ENCODE measurements around the gene CPHXL2.

CPHXL2 gene

DNA sequence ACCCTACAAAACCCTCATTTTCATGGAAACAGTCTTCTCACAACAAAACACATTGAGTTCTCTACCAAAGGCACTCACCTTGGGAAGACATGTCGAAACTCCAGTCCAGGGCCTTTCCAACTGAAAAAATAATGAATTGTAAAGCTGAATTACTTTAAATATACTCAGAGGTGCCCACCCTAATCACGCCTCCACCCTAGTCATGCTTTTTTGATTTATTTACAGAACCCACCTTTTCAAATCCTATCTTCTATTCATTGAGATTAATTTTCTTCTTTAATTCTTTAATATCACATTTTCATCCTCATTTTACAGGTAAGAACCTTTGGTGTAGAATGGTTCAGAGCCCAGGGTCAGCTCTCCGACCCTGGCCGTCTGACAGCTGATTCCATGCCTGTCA is at the start of gene CPHXL2:
Gene CPHXL2, minus strand, starts transcription at position 101 of the 400 bp plus-strand sequence. Its CDS starts 10 bp downstream, at position 91.
- no peak for DNase-seq

DNA sequence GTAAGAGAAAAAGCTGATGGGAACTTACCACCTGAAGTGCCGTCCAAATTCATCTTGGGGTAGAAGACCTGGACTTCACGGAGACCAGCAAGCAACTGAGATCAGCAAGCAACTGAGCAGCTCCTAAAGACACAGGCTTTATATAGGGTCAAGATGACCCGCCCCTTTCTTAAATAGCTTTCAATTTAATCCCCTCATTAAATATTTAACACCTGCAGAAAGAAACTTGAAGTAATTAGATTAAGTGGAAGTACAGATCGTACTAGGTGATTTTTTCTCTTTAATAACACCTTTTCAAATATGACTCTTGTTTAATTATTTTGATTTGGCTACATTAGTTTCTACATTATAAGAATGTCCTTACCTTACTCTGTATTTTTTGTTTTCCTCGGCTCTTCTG is 49.6 kb upstream of the CPHXL2 start, which contains the start of gene CPHXL:
Gene CPHXL, minus strand, starts transcription at position 101 of the 400 bp plus-strand sequence. Its CDS starts 48 bp downstream, at position 53.
- no peak for DNase-seq

DNA sequence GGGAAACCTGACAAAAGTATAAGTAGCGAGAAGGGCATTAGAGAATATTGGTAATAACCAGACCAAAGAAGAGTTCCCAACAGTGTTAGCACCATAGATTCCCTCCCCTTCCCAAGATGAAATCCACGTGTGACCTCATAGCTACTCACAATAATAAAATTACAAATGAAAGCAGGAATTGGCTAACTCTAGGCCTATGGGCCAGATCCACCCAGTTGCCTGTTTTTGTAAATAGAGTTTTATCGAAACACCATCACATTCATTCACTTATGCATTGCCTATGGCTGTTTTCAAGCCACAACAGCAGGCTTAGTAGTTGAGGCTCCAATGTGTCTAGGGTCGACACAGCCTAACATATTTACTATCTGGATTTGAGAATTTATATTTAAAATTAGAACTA is 41.6 kb upstream of the CPHXL2 start:
- DNase-seq, result no peak

DNA sequence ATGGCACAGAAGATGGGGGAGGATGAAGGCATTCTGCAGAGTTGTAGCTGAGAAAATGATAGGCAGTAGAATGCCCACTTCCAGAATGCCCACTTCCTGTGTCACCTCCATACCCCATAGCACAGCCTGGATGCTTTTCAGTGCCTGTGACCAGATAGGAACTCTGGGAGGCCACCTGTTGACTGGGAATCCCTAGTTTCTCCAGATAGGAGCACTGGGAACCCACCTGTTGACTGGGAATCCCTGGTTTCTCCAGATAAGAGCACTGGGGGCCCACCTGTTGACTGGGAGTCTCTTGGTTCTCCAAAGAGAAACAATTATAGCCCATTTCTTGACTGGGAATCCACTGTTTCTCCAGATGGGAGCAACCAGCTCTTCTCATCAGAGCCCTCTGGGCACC is 37.9 kb upstream of the CPHXL2 start:
- DNase-seq, result no peak

DNA sequence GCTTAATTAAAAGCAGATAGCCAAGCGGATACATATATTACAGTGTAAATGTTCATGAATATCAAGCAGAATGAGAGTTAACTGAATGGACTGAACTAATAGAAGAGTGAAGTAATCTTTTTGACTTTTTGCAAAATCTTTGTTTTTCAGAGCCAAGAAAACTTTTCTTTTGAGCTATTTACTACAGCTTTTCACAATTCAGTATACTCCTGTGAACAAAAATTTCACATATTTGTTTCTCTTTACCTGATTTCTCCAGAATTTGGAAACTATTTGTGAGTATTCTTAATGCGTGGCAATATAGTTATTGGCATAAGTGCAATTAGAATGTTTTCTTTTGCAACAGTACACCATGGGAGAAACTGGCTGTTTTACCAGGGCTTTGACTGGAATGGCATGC is 33.5 kb upstream of the CPHXL2 start:
- DNase-seq, result no peak

DNA sequence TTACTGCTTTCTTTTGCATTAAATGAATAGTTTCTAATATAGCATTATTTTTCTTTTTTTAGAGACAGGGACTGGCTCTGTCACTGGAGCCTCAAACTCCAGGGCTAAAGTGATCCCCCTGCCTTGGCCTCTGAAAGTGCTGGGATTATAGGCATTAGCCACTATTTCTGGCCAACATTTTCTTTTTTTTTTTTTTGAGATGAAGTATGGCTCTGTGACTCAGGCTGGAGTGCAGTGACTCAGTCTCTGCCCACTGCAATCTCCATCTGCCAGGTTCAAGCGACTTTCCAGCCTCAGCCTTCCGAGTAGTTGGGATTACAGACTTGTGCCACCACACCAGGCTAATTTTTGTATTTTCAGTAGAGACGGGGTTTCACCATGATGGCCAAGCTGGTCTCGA is 26.5 kb upstream of the CPHXL2 start:
- DNase-seq, result no peak

DNA sequence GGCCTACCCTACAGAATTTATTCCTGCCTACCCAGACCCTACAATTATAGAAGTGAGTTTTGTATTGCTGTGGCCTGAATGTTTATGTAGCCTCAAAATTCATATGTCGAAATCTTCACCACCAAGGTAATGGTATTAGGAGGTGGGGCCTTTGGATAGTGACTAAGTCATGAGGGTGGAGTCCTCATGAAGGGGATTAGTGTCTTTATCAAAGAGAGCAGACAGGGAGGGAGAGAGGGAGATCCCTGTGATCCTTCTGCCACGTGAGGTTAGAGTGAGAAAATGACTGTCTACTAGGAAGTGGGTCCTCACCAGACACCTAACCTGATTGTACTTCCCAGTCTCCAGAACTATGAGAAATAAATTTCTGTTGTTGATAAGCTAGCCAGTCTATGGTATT is 25.4 kb upstream of the CPHXL2 start:
- DNase-seq, result no peak

DNA sequence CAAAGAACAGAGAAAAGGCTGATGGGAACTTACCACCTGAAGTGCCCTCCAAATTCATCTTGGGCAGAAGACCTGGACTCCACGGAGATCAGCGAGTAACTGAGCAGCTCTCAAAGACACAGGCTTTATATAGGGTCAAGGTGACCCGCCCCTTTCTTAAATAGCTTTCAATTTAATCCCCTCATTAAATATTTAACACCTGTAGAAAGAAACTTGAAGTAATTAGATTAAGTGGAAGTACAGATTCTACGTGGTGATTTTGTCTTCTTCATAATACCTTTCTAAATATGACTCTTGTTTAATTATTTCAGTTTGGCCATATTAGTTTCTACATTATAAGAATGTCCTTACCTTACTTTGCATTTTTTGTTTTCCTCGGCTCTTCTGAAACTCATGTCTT is 24.6 kb upstream of the CPHXL2 start, which contains the start of gene DUXB:
Gene DUXB, minus strand, starts transcription at position 101 of the 400 bp plus-strand sequence. Its CDS starts 43 bp downstream, at position 58.
- no peak for DNase-seq

DNA sequence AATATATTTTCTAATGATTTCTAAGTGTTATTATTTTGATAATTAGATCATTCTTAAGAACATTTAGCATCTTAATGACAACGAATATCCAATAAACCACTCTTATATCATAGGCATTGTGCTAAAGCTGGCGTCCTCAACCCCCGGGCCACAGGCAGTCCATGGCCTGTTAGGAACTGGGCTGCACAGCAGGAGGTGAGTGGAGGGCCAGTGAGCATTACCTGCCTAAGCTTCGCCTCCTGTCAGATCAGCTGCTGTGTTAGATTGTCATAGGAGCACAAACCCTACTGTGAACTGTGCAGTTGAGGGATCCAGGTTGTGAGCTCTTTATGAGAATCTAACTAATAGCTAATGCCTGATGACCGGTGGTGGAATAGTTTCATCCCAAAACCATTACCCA is 20.8 kb upstream of the CPHXL2 start:
- no peak for DNase-seq

DNA sequence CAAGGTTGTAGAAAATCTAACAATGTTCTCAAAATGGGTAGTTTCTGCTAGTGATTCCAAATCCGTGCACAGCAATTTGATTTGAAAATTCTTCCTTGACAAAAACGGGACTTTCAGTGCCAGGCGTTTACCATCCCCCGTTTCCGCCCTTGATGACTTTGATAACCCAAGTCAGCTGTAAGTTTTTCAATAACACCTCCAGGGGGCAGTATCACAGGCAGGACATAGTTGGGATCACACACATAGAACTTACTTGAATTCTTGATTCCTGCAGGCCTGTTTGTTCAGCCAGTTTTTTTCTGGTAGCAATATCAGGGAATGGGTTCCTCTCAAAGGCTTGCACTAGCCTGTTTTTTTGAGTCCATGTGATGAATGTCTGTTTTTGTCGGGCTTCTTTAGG is 18.9 kb upstream of the CPHXL2 start:
- no peak for DNase-seq

DNA sequence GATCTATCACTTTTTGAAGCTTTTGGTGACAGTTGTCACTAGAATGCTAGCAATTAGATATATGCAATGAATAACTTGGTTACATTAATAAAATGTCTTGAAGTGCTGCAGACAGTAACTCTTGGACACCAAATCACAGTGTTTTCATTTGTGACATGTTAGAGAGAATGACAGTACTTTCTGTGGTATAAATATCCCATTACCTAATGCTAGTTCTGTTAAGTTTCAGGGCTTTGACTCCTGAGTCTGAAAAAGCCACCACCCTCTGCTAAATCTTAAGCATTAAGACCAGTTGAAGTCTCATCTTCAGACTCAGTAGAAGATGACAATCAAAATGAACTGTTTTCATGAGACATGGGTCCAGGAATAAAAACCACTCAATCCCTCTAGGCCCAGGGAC is 10.6 kb upstream of the CPHXL2 start:
- no peak for DNase-seq

DNA sequence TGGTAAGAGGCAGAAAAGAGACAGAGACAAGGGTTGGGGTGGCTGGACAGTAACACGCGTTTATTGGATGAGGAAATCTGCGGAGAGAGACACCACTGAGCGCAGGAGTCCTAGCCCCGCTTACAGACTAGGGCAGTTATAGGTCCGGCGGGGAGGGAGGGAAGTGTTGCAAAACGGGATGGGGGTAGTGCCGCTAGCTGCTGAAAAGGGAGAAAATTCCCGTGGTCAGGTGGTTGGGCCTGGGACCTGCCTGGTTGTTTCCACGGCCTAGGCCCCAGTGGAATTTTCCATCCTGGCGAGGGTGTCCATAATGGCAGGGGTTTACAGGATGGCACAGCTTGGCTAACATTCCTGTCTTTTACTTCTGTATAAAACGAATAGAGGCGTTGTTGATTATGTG is 5.5 kb upstream of the CPHXL2 start:
- no peak for DNase-seq

DNA sequence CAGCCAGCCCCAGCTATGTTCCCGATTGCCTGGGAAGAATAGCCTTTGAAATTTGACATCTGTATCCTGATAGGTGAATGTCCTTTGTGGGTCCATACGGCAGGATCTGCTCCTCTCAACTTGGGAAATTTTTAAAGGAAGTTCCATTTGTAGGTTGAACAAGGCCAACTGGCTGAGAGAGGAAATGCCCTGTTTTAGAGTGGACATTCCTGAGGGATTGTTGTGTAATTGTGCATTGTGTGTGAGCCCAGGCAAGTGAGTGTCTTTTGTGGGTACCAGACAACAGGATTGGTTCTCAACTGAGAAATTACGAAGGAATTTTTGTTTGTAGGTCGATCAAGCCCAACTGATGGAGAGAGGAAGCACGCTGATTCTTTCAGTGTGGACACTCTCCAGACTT is 2.6 kb upstream of the CPHXL2 start:
- no peak for DNase-seq

DNA sequence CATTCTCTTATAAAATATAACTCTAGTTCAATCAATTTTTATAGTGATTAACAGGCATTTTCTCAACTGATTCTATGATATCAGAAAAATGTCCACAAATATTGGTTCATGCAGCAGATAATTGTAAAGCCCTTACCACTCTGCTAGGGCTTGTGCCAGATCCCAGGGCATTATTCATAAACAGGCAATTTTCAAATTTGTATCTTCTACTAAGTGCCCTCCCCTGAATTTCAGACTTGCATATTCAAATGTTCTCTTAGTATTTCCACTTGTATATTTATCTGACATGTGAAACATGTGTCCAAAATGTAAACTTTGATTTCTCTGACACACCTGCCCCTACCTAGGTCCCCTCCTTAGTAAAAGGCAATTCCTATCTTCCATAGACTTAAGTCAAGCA is 9.3 kb downstream of the CPHXL2 start:
- DNase-seq, result no peak

DNA sequence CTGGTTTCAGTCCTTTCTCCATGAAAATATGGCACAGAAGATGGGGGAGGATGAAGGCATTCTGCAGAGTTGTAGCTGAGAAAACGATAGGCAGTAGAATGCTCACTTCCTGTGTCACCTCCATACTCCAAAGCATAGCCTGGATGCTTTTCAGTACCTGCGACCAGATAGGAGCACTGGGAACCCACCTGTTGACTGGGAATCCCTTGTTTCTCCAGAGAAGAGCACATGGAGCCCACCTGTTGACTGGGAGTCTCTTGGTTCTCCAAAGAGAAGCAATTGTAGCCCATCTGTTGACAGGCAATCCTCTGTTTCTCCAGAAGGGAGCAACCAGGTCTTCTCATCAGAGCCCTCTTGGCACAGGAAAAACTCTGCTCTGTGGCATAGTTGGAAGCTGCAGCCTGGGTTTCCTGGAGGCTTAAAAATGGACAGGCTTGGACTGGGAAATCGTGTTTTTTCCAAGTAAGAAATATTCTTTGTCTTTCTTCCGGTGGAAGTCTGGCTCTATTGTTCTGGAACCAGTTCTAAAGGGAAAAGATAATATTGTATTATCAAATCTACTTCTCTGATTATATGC is 16.0 kb downstream of the CPHXL2 start:
- DNase-seq, result no peak

DNA sequence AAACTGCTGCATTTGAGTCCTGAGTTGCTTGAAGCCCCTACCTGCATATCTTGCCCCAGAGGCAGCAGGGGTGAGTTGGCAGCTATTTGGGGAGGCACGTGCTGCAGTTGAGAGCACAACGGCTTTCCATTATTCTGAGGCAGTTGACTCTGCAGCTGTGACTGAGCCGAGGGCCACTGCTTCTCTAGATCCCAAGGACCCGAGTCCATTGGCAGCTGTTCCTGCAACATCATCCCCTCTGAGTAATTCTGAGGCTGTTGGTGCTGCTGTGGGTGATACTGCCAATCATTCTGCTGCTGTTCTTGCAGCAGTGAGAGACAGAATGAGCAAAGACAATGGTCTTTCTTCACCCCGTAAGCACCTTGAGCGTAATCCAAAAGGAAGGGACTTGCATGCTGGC is 16.5 kb downstream of the CPHXL2 start:
- no peak for DNase-seq

DNA sequence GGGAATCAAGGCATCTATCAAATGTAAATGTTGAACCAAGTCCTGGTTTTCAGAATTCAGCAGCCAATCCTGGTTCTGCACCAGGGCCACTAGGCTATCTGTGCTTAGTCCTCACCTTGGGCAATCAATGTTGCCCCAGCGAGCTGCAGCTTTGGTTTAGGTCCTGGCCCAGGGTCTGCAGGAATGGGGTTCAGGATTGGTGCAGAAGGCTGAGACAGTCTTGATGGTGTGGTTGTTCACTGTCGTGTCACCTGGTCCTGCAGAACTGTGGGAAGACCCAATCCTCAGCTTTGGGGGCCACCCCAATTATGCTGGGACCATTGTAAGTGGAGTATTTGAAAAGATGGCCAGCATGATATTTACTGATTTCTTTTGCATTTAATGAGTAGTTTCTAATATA is 18.6 kb downstream of the CPHXL2 start:
- DNase-seq, result no peak

DNA sequence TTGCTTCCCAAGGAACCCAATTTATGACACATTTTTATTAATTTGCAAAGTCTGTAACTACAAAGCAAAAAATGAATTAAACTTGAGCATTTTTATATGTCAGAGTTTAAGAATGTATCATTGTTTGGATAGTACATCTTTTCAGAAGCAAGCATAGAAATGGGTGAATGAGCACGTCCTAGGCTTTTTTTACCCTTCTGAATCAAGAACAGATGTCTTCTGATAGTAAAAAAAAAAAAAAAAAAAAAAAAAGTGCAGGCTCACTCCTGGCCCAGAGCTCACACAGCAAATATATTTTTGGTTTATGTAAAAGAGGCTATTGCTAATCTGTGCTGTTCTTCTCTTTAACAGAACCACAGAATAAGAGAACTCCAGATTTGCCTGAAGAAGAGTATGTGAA is 22.9 kb downstream of the CPHXL2 start:
- DNase-seq, result no peak

DNA sequence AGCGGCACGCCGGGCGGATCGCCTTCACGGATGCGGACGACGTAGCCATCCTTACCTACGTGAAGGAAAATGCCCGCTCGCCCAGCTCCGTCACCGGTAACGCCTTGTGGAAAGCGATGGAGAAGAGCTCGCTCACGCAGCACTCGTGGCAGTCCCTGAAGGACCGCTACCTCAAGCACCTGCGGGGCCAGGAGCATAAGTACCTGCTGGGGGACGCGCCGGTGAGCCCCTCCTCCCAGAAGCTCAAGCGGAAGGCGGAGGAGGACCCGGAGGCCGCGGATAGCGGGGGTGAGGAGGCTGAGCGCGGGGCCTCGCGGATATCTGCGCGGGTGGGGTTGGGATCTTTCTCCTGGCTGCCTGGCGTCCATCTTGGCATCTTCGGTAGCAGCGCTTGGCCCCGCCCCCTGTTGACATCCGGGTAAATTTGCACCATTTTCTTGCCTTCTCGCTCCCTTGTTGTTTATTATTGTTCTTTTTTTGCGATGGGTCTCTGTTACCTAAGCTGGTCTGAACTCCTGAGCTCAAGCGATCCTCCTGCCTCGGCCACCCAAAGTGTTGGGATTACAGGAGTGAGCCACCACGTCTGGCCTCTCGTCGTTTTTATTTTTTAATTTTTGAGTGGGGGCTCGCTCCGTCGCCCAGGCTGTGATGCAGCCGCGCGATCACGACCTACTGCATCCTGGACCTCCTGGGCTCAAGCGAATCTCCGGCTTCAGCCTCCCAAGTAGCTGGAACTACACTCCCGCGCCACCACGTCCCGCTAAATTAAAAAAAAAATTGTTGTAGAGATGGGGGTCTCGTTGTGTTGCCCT is 28.3 kb downstream of the CPHXL2 start:
- peak; percentile 51 for DNase-seq

DNA sequence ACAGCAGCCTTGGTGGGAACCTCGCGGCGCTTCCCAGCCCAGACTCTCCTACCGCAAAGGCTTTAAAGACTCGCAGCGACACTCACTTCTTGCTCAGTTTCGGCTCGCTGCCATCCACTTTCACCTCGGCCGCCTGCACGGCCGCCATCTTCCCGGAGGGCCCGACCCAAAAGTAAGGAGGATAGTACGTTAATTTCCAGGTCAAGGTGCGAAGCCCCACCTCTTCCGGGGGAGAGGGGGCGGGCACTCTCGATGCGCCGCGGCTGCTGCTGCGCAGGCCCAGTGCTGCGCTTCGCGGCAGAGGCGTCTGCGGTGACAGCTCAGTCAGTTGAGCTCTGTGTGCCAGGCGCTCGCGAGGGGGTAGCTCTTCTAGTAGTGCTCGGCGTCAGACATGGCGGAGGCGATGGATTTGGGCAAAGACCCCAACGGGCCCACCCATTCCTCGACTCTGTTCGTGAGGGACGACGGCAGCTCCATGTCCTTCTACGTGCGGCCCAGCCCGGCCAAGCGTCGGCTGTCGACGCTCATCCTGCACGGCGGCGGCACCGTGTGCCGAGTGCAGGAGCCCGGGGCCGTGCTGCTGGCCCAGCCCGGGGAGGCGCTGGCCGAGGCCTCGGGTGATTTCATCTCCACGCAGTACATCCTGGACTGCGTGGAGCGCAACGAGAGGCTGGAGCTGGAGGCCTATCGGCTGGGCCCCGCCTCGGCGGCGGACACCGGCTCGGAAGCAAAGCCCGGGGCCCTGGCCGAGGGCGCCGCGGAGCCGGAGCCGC is 29.1 kb downstream of the CPHXL2 start, which contains the start of the genes KARS1 and TERF2IP:
Gene KARS1, minus strand, starts transcription at position 174 of the 773 bp plus-strand sequence. Its CDS starts 26 bp downstream, at position 148.
Gene TERF2IP, plus strand, starts transcription at position 282 of the 773 bp plus-strand sequence. Its CDS starts 110 bp downstream, at position 392.
- DNase-seq, result peak; percentile 76

DNA sequence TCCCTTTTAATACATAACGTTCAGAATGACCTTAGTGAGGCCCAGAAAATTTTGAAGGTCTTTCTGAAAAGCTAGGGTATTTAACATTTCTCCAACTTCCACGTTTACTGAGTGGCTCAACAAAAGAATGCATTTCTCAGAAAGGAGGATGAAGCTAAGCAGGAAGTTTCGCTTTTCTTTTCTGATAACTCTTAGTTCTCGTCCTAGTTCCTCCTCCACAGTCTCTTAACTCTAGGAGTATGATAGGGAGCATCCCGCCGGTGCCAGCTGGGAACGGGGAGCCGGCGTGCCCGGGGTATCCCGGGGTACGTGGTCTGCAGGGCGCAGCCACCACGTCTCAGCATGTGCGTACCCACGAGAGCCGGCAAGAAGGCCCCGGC is 29.7 kb downstream of the CPHXL2 start:
- DNase-seq, result no peak

DNA sequence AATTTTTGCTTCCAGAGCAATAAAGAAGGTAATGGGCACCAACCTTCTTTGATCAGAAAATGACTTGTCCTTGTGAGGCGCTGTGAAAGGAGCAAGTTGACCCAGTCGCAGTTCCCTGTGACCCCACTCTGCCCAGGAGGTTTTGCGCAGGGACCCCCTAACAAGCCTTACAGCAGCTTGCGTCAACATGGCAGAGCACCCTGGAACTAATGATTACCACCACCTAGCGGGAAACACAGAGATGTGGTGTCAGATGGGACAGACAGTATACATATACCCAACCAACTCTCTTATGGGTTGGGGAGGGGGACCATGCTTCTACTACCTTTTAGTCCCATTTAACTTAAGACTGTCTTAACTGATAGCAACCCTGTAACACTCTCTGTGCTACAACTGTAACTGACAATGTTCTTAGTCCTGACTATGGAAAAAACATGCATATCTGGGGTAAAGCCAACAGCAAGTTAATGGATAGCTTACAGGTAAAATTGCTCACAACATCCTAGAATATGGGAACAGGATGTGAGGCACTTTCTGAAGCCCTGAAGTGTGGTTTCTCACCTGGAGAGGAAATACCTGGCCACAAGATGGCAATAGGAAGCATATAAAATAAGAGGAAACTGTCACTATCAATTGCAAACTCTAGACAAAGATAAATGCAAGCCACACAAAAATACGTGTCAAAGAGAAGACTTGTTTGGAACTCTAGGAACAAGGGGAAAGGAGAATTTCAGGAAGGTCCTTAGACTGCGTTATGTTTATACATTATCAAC is 32.4 kb downstream of the CPHXL2 start:
- no peak for DNase-seq

DNA sequence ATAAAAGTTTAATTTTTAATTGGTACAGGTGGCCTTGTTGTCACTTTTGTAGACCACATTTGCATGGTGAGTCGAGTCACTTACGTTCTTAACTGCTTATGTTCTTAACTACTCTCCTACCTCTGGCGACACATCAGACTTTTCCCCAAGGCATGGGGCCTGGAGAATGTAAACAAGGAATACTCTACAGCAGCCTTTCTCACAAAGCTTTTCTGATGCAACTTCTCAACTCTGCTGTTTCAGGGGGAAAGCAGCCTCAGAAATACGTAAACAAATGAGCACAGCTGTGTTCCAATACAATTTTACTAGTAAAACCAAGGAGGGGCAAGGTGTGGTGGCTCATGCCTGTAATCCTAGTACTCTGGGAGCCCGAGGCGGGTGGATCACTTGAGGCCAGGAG is 36.2 kb downstream of the CPHXL2 start:
- no peak for DNase-seq
